ENCODE measurements around the gene EDDM3A.

- TF ChIP-seq EZH2 (IDR thresholded peaks at IDR 0.05; ENCODE audit: insufficient read depth, poor library complexity, severe bottlenecking) (no peak), EZH2phosphoT487 (IDR thresholded peaks at IDR 0.05; ENCODE audit: insufficient read depth, low read depth) (no peak)
Measured at GRCh38 chr14:20742132-20742531, 3.6 kb upstream of the EDDM3A start.
